22Rv1 (cell line): ENCODE measurements around the gene CAPN12.

ENCODE experiments used
- ZFX ChIP-seq: fragments of 450-650 bp; IDR thresholded peaks from 2 replicates; pipeline ENCODE4 v1.6.1; 2017; ENCODE audit warnings: antibody characterized with exemption, borderline replicate concordance
- TF ChIP-seq, protein P1 (sequence below): fragments of 450-650 bp; IDR thresholded peaks from 2 replicates; pipeline ENCODE4 v1.5.1; 2017; ENCODE audit warnings: mild to moderate bottlenecking

DNA sequence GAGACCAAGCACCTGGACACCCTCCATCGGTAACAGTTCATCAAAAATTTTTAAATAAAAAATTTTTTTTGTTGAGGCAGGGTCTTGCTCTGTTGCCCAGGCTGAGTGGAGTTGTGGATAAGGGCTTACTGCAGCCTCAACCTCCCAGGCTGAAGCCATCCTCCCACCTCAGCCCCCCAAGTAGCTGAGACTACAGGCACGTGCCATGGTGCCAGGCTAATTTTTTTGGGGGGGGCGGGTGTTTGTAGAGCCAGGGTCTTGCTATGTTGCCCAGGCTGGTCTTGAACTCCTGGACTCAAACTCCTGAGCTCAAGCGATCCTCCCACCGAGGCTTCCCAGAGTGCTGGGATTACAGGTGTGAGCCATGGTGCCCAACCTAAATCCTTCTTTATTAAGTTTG is 49.4 kb upstream of the CAPN12 start:
- TF ChIP-seq, protein P1, sequence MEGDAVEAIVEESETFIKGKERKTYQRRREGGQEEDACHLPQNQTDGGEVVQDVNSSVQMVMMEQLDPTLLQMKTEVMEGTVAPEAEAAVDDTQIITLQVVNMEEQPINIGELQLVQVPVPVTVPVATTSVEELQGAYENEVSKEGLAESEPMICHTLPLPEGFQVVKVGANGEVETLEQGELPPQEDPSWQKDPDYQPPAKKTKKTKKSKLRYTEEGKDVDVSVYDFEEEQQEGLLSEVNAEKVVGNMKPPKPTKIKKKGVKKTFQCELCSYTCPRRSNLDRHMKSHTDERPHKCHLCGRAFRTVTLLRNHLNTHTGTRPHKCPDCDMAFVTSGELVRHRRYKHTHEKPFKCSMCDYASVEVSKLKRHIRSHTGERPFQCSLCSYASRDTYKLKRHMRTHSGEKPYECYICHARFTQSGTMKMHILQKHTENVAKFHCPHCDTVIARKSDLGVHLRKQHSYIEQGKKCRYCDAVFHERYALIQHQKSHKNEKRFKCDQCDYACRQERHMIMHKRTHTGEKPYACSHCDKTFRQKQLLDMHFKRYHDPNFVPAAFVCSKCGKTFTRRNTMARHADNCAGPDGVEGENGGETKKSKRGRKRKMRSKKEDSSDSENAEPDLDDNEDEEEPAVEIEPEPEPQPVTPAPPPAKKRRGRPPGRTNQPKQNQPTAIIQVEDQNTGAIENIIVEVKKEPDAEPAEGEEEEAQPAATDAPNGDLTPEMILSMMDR = no peak
- TF ChIP-seq ZFX = no peak
